CD4-positive, alpha-beta T cell treated with Interleukin-4 for 1 hour (primary cell): ENCODE measurements around the gene STARD7.
A peak's percentile ranks its signal among the peaks of the same experiment; 100 is the strongest.

Experiments
- DNase-seq, 2 donors: peaks; one replicate each; pipeline ENCODE4 v3.0.0-alpha.2; 2020 to 2022

The STARD7 gene

DNA sequence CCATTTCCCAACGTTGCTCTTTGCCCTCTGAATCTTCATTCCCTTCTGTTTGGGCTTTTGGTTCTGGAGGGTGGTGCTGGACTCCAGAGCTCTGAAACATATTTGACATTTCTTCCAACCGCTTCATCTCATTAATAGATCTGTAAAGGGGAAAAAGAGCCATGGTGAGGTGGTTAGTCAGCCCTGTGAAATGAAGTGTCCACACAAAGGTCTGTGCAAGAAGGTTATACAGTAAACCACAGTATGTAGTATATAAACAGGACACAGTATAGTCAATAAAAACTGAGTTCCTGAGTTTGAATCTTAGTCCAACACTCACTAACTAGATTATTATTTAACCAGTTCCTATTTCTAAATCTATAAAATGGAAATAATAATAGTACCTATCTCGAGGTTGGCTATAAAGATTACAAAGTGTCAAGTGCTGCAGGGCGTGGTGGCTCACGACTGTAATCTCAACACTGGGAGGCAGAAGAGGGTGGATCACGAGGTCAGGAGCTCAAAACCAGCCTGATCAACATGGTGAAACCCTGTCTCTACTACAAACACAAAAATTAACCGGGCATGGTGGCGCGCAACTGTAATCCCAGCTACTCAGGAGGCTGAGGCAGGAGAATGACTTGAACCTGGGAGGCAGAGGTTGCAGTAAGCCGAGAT lies 13.1 kb downstream of the STARD7 start:
- no peak for DNase-seq

GRCh38 chr2:96191937-96192670 lies 16.5 kb downstream of the STARD7 start:
- no peak for DNase-seq

- DNase-seq, result no peak
Measured at GRCh38 chr2:96188821-96189526, 19.7 kb downstream of the STARD7 start.

- no peak for DNase-seq
Measured at GRCh38 chr2:96186562-96186961, 22.1 kb downstream of the STARD7 start.

DNA sequence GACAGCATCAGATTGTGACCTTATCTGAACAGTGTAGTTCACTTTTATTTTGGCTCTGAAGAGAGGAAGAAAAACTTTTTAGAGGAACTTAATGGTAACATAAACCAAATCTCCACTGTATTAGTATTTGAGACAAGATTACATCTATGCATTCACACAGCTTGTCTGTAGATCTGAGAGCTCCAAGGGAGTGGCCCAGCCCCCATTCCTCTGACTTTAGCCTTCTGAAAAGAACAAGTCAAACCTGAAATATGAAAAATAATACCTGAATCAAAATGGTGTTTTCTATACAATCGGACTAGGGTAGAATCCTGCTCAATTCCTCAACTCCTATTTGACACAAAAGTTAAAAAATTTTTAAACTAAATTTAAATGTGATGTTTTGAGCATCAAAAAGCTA lies 23.1 kb downstream of the STARD7 start:
- no peak for DNase-seq

DNA sequence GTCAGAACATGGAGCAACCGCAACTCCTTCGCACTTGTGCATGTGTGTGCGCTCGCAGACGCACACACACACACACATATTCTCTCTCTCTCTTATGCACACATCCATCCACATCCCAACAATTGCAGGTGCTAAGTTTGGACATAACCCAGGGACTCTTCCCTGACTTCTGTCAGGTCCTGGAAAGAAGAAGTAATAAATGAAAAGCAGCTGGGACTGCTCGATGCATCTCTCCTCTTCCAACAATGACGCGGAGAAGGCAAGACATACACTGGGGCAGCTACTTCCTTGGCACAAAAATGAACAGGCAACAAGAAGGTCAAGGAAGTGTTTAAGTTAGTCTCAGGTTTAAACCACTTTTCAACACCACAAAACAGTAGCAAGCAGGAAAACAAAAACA lies 23.6 kb downstream of the STARD7 start:
- DNase-seq, result no peak

DNA sequence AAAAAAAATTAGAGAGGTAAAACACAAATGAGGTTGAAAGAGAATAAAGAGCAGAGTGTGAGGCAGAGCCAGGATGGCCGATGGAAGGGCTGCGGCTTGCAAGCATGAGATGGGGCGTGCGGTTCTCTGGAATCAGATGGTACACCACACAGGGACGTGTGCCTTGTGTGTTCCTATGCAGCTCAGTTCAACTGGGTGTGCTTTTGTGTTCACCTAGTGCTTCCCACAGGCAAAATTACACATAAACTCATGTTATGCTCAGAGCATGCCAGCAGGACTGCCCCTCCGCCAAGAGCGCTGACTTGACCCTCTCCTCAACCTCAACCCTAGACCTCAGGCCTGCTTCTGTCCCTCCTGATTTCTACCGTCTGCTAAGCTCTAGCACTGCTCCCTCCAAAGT lies 24.4 kb downstream of the STARD7 start:
- no peak for DNase-seq

DNA sequence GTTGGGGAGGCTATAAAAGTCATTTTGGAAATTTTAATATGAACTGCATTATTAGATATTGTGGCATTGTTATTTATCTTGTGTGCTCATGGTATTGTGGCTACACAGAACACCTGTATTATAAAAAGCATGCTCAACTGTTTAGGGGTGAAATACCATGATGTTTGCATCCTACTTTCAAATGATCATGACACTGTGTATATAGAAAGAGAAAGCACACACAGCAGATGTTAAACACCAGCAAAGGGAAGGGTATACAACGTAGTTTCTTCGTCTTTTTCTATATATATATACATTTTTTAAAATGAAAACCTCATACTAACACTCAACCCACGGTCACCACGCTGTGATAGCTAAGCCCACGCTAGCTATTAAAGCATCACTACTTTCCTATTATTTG lies 27.1 kb downstream of the STARD7 start:
- DNase-seq, result no peak

DNA sequence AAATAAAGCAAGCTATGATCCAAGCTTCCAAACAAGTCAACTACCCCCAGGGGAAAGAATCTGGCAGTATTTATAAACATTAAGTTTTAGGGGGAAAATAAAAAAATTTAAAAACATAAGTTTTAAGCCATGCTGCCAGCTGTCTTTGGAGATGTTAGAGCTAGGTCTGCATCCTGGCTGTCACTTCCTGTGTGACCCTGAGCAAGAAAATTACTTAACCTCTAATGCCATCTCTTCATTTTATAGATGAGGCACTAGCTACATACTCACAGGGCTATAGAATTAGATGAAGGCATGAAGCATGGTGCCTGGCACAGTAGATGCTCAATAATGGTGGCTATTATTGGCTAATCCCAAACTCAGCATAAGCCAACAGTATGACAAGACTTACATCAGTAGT lies 28.1 kb downstream of the STARD7 start:
- no peak for DNase-seq

- DNase-seq, result no peak
Measured at GRCh38 chr2:96180002-96180401, 28.6 kb downstream of the STARD7 start.

- no peak for DNase-seq
Measured at GRCh38 chr2:96176661-96177060, 32.0 kb downstream of the STARD7 start.

DNA sequence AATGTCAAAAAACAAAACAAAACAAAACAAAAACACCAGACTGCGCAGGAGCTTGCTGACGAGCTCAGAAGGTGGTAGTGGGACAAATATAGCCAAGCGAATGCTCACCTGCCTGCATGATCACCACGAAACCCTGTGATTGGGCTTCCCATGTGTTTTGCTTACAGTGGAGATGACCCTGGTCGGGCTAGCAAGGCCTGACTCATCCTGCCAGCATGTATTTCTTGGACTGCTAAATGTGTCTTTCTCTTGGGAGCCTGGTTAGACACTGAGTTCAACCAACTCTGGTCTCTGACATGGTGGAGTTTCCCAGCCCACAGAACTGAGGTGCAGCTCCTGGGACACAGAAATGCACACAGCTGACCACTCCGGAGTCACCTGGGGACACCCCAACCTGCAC lies 32.7 kb downstream of the STARD7 start:
- no peak for DNase-seq

DNA sequence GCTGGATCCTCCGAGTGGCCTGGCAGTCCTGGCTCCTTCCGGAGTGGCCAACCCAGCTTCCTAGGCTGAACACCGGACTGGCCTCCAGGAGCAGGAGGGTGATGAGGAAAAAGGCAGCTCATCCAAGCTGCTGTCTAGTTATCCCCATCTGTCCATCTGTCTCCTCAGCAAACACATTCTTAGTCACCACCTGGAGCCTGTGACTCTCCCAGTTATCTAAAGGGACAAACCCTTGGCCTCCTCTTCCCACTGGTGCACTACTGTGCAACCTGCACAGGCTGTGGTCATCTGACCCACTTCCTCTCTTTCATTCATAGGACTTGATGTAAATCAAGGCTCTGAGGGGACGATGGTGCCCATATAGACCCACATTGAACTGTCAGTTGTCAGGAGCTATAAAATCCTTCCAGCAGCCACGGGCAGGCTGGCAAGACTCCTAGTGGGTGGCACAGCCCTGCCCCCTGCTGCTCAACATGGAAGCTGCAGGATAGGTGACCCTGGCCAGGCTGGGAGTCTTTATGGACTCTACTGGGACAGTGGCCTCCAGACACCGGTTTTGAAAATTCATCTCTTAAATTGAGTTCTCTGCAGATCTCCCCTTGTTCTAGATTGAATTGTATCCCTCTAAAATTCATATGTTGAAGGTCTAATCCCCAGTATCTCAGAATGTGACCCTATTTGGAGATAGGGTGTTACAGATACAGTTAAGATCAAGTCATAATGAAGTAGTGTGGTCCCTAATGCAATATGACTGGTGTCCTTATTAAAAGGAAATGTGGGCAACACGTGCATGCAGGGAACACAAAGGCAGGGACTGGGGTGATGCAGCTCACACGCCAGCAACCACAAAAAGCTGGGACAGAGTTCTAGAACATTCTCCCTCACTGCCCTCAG lies 34.1 kb downstream of the STARD7 start:
- peak; percentile 84 to 86 for DNase-seq

GRCh38 chr2:96171831-96172230 lies 36.8 kb downstream of the STARD7 start:
- DNase-seq, result no peak

- DNase-seq, result no peak
Measured at GRCh38 chr2:96170626-96171025, 38.0 kb downstream of the STARD7 start.

DNA sequence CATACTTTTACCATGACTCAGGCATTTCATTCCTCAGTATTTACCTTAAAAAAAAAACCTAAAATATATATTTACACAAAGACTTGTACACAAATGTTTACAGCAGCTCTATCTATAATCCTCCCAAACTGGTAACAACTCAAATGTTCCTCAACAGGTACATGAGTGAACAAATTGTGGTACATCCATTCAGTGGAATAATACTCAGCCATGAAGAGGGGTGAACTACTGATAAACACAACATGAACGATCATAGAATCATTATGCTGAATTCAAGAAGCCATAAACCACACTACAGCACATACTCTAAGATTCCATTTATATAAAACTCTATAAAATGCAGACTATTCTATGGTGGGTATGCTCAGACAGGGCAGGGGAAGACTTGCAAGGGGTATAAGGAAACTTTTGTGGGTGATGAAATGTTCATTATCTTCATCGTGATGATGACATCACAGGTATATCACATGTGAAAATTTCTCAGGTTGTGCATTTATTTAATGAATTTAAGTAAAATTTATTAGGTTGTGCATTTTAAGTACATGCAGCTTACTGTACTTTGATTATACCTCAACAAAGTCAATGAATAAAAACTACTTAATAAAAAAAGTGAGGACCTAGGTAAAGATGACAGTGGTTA lies 38.6 kb downstream of the STARD7 start:
- DNase-seq, result no peak

DNA sequence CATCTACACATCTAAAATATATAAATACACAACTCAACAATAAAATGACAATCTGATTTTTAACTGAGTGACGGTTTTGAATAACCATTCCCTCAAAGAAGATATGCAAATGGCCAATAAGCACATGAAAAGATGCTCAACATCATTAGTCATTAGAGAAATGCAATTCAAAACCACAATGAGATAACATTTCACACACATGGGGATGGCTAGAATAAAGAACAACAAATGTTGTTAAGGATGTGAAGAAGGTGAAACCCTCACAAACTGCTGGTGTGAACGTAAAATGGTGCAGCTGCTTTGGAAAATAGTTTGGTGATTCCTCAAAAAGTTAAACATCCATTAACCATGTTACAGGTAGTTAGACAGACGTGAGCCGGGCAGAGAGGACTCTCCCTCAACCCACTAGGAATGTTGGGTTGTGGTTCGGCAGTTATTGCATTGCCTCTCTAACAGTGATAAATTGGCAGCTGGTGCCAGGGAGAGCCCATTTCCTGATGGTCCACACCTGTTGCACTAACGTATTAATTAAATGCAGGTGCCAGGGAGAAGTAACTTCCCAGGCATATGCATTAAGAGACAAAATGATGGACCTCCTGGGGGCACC lies 41.1 kb downstream of the STARD7 start:
- DNase-seq, result no peak

- peak; percentile 70 to 77 for DNase-seq
Measured at GRCh38 chr2:96164459-96165184, 44.0 kb downstream of the STARD7 start.

GRCh38 chr2:96163768-96164429 lies 44.7 kb downstream of the STARD7 start:
- peak; percentile 70 to 71 for DNase-seq

DNA sequence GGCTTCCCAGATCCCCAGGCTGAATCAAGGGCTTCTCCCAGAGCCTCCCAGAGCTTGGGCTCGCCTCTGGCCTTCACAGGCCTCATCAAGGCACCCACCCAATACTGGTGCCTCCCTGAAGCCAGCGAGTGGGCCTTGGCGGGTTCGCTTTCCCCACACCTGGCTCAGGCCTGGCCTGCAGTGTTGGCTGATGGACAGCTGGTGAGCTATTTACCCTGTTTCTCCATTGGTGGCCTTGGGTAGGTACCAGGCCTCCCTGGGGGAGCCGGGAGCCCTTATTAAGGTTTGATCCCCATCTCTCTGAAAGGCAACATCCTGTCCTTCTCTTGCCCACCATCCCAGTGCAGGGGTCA lies 45.2 kb downstream of the STARD7 start:
- DNase-seq, result no peak

GRCh38 chr2:96161898-96162297 lies 46.7 kb downstream of the STARD7 start:
- peak in 1 of 2 donors; percentile 53 for DNase-seq
